ENCODE data around the gene OTX2. TPM values are rescaled to one million over a fixed set of nuclear protein-coding genes. Genes with fewer than 3 reads are reported as not detected.

OTX2 gene
- total RNA-seq, 4 donors from 2014 or later = not detected

- peaks cover 9 to 31% (median 9%) of the 10 kb centered on the region in 3 donors for H3K4me1 ChIP-seq
- H3K27ac ChIP-seq = no peak overlapping the region
- no peaks in the 10 kb centered on the region for H3K36me3 ChIP-seq
- intact Hi-C loops (cut with DNase I) = no loop called here
- peaks cover 24 to 100% (median 47%) of the 10 kb centered on the region in 4 donors for H3K27me3 ChIP-seq
- no peak for DNase-seq
- TF ChIP-seq CTCF (IDR thresholded peaks at IDR 0.05) (no peak), POLR2A (IDR thresholded peaks at IDR 0.05) (no peak)
- 25 to 28% methylated on average over 4 of the region's 4 CpGs for WGBS, 2 donors
- no peak overlapping the region for H3K4me3 ChIP-seq
- H3K9me3 ChIP-seq = no peaks in the 10 kb centered on the region
Measured at GRCh38 chr14:56796259-56796658, 14.0 kb downstream of the OTX2 start.

GRCh38 chr14:56795284-56795622 lies 15.0 kb downstream of the OTX2 start:
- peaks cover 9 to 31% (median 9%) of the 10 kb centered on the region in 3 donors for H3K4me1 ChIP-seq
- no peak for DNase-seq
- no peak overlapping the region for H3K27ac ChIP-seq
- no peaks in the 10 kb centered on the region for H3K9me3 ChIP-seq
- TF ChIP-seq POLR2A (IDR thresholded peaks at IDR 0.05) (no peak), CTCF (IDR thresholded peaks at IDR 0.05) (no peak)
- intact Hi-C loops (cut with DNase I) = no loop called here
- H3K27me3 ChIP-seq = peaks cover 24 to 96% (median 47%) of the 10 kb centered on the region in 4 donors
- H3K36me3 ChIP-seq = no peaks in the 10 kb centered on the region
- 25 to 44% methylated on average over 2 to 7 of the region's 17 CpGs for WGBS, 2 donors
- no peak overlapping the region for H3K4me3 ChIP-seq

- Histone ChIP-seq H3K4me3 (no peak overlapping the region), H3K27me3 (peaks cover 24 to 96% (median 44%) of the 10 kb centered on the region in 4 donors), H3K27ac (no peak overlapping the region), H3K9me3 (no peaks in the 10 kb centered on the region), H3K4me1 (peaks cover 9 to 31% (median 9%) of the 10 kb centered on the region in 3 donors), H3K36me3 (no peaks in the 10 kb centered on the region)
- DNase-seq = no peak
- 32% methylated on average over 5 of the region's 56 CpGs; no CpG with 5 or more reads in 1 of the 2 donors for WGBS, 2 donors
- TF ChIP-seq POLR2A (IDR thresholded peaks at IDR 0.05) = no peak
- intact Hi-C loops (cut with DNase I) = no loop called here
Measured at GRCh38 chr14:56794557-56795283, 15.6 kb downstream of the OTX2 start.

GRCh38 chr14:56794088-56794556 lies 16.2 kb downstream of the OTX2 start:
- intact Hi-C loops (cut with DNase I) = no loop called here
- H3K9me3 ChIP-seq = no peaks in the 10 kb centered on the region
- peaks cover 24 to 96% (median 38%) of the 10 kb centered on the region in 4 donors for H3K27me3 ChIP-seq
- 20 to 35% methylated on average over 7 to 15 of the region's 33 CpGs for WGBS, 2 donors
- peaks cover 9 to 31% (median 9%) of the 10 kb centered on the region in 3 donors for H3K4me1 ChIP-seq
- DNase-seq = no peak
- no peak overlapping the region for H3K4me3 ChIP-seq
- no peaks in the 10 kb centered on the region for H3K36me3 ChIP-seq
- H3K27ac ChIP-seq = no peak overlapping the region
- TF ChIP-seq POLR2A (IDR thresholded peaks at IDR 0.05) (no peak), CTCF (IDR thresholded peaks at IDR 0.05) (no peak)

GRCh38 chr14:56789955-56790354 lies 20.3 kb downstream of the OTX2 start:
- H3K4me3 ChIP-seq = no peak overlapping the region
- 85 to 88% methylated on average over 1 of the region's 1 CpG for WGBS, 2 donors

More at GRCh38 chr14:56789955-56790354, 20.3 kb downstream of the OTX2 start:
- peaks cover 0 to 9% (median 0%) of the 10 kb centered on the region in 3 donors for H3K4me1 ChIP-seq
- no peak overlapping the region for H3K27ac ChIP-seq
- no peak for DNase-seq
- intact Hi-C loops (cut with DNase I) = no loop called here
- H3K36me3 ChIP-seq = no peaks in the 10 kb centered on the region
- peaks cover 10 to 86% (median 13%) of the 10 kb centered on the region in 4 donors for H3K27me3 ChIP-seq
- no peaks in the 10 kb centered on the region for H3K9me3 ChIP-seq
- no peak for TF ChIP-seq CTCF (IDR thresholded peaks at IDR 0.05)
- no peak for TF ChIP-seq POLR2A (IDR thresholded peaks at IDR 0.05)

All from esophagus squamous epithelium (tissue), 5 donors.